Right cardiac atrium (tissue), 5 donors: ENCODE data around the gene SEPTIN5. TPM values are rescaled to one million over a fixed set of nuclear protein-coding genes. Genes with fewer than 3 reads are reported as not detected.

Experiments
- ATAC-seq, 2 donors: fragments of 200-7000 bp; cut with Tn5 transposase; one replicate each; pipeline versions ENCODE4 v1.8.0 to v1.9.1; 2020; ENCODE audit warnings: moderate library complexity in 2 of 2, mild to moderate bottlenecking in 1 of 2
- DNase-seq, 3 donors: peaks; one replicate each; pipeline ENCODE4 v3.0.0-alpha.2; 2020
- H3K27ac ChIP-seq: one replicate; pipeline ENCODE4 v1.5.1; 2013; ENCODE audit warnings: mild to moderate bottlenecking, low read length, control low read depth, moderate library complexity
- H3K27me3 ChIP-seq: one replicate; pipeline ENCODE4 v1.6.1; 2013; ENCODE audit not compliant: control insufficient read depth, insufficient read depth
- H3K4me1 ChIP-seq: one replicate; pipeline ENCODE4 v1.6.1; 2013; ENCODE audit warnings: low read length; ENCODE audit not compliant: control insufficient read depth, insufficient read depth
- H3K4me3 ChIP-seq: one replicate; pipeline ENCODE4 v1.5.1; 2013; ENCODE audit warnings: low read length, control low read depth
- H3K9me3 ChIP-seq: one replicate; pipeline ENCODE4 v1.6.1; 2013; ENCODE audit warnings: low read length; ENCODE audit not compliant: control insufficient read depth
- WGBS: extraction: QIAGEN DNeasy Blood & Tissue Kit; methylation state at CpG from one replicate; pipeline ENCODE4 v1.1.7; 2013; 5-methylcytosine and 5-hydroxymethylcytosine counted together
- intact Hi-C, 4 donors: fragments of 100-400 bp; cut with DNase I; formaldehyde crosslinking; loops; one replicate each; pipeline versions ENCODE4 v1.11.0 to v1.14.0; 2022 to 2023
- polyA plus RNA-seq: library from polyadenylated mRNA; stranded (reverse); fragments of 200-250 nt; gene quantifications from one replicate; pipeline ENCODE4 v1.2.3, GENCODE V29; 2013
- total RNA-seq, 4 donors: library from RNA; stranded (reverse); fragmentation: NEBNext Ultra II Directional; extraction: Animal tissue kit (Norgen Biotek cat#: 25700); gene quantifications; one replicate each; pipeline ENCODE4 v1.2.1, GENCODE V29; 2021
- donor health status: healthy with polysubstance abuse.
- donor health status: DM: no; HTN: yes; CAD: no.
- donor health status: DM: no; HTN: no; CAD: no.
- donor health status: DM: no; HTN: yes; CAD: no; lungs with severe emphysema.
- donor health status: DM: yes; HTN: yes; CAD: no.

SEPTIN5 gene
- total and polyA plus RNA-seq, 5 donors: 143 to 264 (median 227) TPM

DNA sequence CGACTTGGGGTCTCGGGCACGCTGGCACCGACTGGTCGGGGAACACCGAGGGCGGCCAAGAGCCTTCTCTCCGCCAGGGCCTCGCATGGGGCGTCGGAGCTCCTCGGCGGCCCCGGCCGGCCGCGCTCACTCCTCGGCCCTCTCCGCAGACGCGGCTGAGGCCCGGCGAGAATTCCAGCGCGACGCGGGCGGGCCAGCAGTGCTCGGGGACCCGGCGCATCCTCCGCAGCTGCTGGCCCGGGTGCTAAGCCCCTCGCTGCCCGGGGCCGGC is 51.9 kb downstream of the SEPTIN5 start:
- Histone ChIP-seq H3K9me3 (no peaks in the 10 kb centered on the region), H3K4me1 (no peaks in the 10 kb centered on the region), H3K27ac (no peak overlapping the region), H3K4me3 (peak overlapping the region; percentile 36), H3K27me3 (no peaks in the 10 kb centered on the region)
- 1% methylated on average over 36 of the region's 36 CpGs for WGBS
- ATAC-seq: no peak
- intact Hi-C loops: no loop called here
- peak in 2 of 3 donors; percentile 37 to 41 for DNase-seq

DNA sequence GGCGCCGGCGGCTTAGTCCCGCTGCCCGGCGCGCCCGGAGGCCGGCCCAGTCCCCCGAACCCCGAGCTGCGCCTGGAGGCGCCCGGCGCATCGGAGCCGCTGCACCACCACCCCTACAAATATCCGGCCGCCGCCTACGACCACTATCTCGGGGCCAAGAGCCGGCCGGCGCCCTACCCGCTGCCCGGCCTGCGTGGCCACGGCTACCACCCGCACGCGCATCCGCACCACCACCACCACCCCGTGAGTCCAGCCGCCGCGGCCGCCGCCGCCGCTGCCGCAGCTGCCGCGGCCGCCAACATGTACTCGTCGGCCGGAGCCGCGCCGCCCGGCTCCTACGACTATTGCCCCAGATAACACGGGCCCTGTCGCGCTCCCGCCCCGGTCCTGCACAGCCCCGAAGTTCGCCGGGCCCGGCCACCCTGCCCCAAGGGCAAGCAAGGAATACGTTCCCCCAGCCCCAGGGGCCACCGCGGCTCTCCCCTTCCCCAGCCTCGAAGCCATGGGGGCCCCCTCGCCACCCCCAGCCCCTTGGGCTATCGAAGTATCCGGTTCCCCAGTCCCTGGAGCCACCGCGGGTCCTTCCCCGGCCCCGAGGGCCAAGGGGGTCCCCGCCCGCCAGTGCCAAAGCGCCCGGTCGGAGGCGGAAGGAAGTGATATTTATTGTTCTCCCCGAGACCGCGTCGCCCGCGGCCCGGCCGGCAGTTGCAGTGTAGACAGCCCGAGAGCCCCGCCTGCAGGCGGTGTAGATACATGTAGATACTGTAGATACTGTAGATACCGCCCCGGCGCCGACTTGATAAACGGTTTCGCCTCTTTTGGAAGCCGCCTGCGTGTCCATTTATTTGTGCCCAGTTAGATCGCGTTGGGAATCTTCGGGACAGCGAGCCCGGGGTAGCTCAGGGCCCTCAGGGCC is 52.5 kb downstream of the SEPTIN5 start:
- no peaks in the 10 kb centered on the region for H3K9me3 ChIP-seq
- ATAC-seq: peak; percentile 48 to 50
- DNase-seq: peak; percentile 51 to 85 (median 83)
- 2% methylated on average over 103 of the region's 103 CpGs for WGBS
- intact Hi-C loops: no loop called here
- no peak overlapping the region for H3K27ac ChIP-seq
- H3K27me3 ChIP-seq: no peaks in the 10 kb centered on the region
- H3K4me3 ChIP-seq: peak overlapping the region; percentile 36
- no peaks in the 10 kb centered on the region for H3K4me1 ChIP-seq

DNA sequence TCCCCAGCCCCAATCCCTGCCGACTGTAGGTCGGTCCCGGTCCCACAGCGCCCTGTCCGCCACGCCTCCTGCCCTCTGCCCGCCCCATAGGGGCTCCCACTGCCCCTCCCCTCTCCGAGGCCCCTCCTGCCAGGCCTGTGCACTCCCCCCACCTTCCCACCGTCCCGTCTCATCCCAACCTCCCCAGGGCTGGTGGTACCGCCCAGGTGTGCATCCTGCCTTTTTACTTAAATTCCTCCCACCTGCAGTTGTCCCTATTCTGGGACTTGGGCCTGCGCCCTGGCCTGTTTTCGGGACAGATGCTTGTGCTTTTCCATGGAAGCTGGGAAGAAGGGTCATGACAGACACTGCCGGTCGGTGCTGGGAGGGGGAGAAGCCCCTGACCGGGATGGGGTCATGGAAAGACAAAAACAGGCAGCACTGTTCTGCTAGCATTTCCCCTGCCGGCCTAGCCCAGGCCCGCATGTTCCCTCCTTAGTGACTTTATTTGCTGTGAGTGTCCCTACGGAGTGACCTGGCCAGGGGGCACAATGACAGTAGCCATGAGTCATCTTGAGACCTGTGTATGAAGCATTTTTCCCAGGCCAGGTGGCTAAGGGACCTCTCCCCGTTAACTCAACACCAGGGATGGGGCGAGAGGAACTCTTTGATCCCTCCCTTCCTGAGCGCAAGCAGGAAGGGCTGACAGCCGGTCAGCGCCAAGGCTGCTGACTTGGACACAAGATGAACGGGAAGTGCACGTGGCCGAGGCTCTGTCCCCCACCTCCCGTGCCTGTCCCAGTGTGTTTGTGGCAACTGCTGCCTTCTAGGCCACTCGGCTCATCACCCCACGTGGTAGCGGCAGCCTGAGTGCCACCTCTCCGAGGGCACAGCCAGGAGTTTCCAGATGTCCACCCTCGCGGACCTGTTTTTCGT is 53.4 kb downstream of the SEPTIN5 start:
- H3K4me1 ChIP-seq: no peaks in the 10 kb centered on the region
- intact Hi-C loops: no loop called here
- DNase-seq (peak; percentile 38 to 77 (median 77)), ATAC-seq (peak; percentile 36 to 41)
- no peak overlapping the region for H3K4me3 ChIP-seq
- 22% methylated on average over 35 of the region's 35 CpGs for WGBS
- H3K9me3 ChIP-seq: no peaks in the 10 kb centered on the region
- no peaks in the 10 kb centered on the region for H3K27me3 ChIP-seq
- H3K27ac ChIP-seq: no peak overlapping the region

DNA sequence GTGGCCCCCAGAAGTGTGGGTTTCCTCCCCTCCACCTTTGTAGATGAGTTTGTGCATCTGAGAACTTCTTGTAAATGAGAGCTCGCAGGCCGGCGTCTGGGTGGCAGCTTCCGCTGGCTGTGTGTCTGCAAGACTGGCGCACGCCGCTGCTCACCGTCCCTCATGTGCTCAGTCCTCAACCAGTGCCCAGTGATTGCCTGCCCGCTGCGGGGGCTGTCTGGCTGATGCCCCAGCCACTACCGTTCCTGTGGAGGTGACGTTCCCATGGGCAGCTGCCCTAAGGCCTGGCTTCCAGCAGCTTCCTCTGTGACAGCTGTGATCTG is 55.1 kb downstream of the SEPTIN5 start:
- Histone ChIP-seq H3K4me1 (no peaks in the 10 kb centered on the region), H3K27ac (no peak overlapping the region), H3K9me3 (no peaks in the 10 kb centered on the region), H3K27me3 (no peaks in the 10 kb centered on the region), H3K4me3 (no peak overlapping the region)
- WGBS: 95% methylated on average over 12 of the region's 12 CpGs
- ATAC-seq (no peak), DNase-seq (peak in 2 of 3 donors; percentile 16 to 26)
- intact Hi-C loops: no loop called here

DNA sequence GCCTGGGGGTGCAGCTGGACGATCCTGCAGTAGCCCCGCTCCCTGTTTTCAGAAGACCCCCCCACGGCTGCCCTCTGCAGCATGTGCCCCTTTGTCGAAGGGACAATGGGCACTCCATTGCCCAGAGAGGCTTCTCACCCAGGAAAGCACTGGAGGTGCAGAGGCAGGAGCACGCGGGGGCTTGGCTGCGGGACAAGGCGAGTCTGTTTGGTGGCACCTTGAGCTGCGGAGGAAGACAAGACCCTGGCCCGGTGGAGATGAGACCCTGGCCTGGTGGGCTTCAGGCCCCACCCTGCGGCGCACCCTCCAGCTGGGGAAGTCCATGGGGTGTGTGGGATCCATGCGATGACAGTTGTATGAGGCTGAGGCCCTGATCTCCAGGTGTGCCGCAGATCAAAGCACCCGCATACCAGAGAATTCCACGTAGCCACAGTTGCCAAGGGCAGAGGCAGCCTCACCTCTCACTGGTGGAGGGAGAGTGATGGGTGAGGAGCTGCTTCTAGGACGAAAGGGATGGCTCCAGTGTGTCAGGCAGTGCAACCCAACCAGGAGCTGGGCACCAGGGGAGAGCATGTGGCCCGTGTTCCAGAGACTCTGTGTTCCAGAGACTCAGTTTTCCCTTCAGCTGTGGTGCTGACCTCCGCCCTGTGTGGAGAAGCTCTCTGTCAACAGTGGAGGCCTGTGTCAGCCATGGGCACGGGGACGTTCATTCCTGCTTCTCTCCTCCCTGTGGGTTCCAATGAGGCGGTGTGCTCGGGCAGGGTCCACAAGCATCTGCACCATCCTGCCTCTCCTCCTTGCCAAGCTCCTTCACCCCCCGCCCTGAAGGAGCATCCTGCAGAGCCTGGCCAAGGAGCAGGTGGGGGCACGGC is 56.3 kb downstream of the SEPTIN5 start:
- no peaks in the 10 kb centered on the region for H3K9me3 ChIP-seq
- ATAC-seq: no peak
- H3K27me3 ChIP-seq: no peaks in the 10 kb centered on the region
- DNase-seq: peak in 2 of 3 donors; percentile 7 to 21
- intact Hi-C loops: no loop called here
- no peaks in the 10 kb centered on the region for H3K4me1 ChIP-seq
- no peak overlapping the region for H3K27ac ChIP-seq
- H3K4me3 ChIP-seq: no peak overlapping the region
- WGBS: 85% methylated on average over 25 of the region's 25 CpGs

DNA sequence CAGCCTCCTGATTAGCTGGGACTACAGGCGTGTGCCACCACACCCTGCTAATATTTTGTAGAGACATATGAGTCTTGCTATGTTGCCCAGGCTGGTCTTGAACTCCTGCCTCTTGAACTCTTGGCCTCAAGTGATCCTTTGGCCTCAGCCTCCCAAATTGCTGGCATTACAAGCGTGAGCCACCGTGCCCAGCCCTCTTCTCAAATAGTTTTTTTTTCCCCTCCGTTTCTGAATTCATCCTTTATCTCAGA is 58.0 kb downstream of the SEPTIN5 start:
- Histone ChIP-seq H3K4me3 (no peak overlapping the region), H3K4me1 (no peaks in the 10 kb centered on the region), H3K27ac (no peak overlapping the region), H3K27me3 (no peaks in the 10 kb centered on the region), H3K9me3 (no peaks in the 10 kb centered on the region)
- no peak for ATAC-seq
- 42% methylated on average over 4 of the region's 4 CpGs for WGBS
- DNase-seq: peak in 1 of 3 donors; percentile 6
- intact Hi-C loops: no loop called here

Other genes starting within 250 kb of the SEPTIN5 start
- gene UFD1, start 235.3 kb upstream of the SEPTIN5 start, total RNA-seq: 10 to 100 TPM; 34.7 to 46.9 (median 42.7) TPM
- gene UFD1, start 235.3 kb upstream of the SEPTIN5 start, polyA plus RNA-seq: 58.1 TPM
- gene CDC45, start 234.6 kb upstream of the SEPTIN5 start, total RNA-seq: under 1 TPM in 2 of 4 donors, not detected in 2; 0.80 to 0.85 TPM
- 0.16 TPM for gene CDC45, start 234.6 kb upstream of the SEPTIN5 start, polyA plus RNA-seq
- gene CLDN5, start 190.1 kb upstream of the SEPTIN5 start, total RNA-seq: 10 to 100 TPM in 2 of 4 donors, 1 to 10 TPM in 2; 4.1 to 12.8 (median 9.2) TPM
- gene CLDN5, start 190.1 kb upstream of the SEPTIN5 start, polyA plus RNA-seq: 23.9 TPM
- 1 to 10 TPM in 1 of 4 donors, not detected in 3; 9.0 TPM for gene GP1BB, start 9.0 kb downstream of the SEPTIN5 start, total RNA-seq
- gene GP1BB, start 9.0 kb downstream of the SEPTIN5 start, polyA plus RNA-seq: 29.5 TPM
- 1 to 10 TPM in 1 of 4 donors, under 1 TPM in 3; 0.19 to 1.4 (median 0.78) TPM for gene TBX1, start 46.3 kb downstream of the SEPTIN5 start, total RNA-seq
- gene TBX1, start 46.3 kb downstream of the SEPTIN5 start, polyA plus RNA-seq: 0.88 TPM
- 1 to 10 TPM; 2.8 to 4.9 (median 4.0) TPM for gene GNB1L, start 140.4 kb downstream of the SEPTIN5 start, total RNA-seq
- 2.1 TPM for gene GNB1L, start 140.4 kb downstream of the SEPTIN5 start, polyA plus RNA-seq
- gene RTL10, start 140.4 kb downstream of the SEPTIN5 start, total RNA-seq: 1 to 10 TPM; 6.8 to 9.9 (median 8.8) TPM
- 5.8 TPM for gene RTL10, start 140.4 kb downstream of the SEPTIN5 start, polyA plus RNA-seq
- gene COMT, start 227.3 kb downstream of the SEPTIN5 start, total RNA-seq: 10 to 100 TPM; 69.6 to 89.3 (median 84.4) TPM
- 102 TPM for gene COMT, start 227.3 kb downstream of the SEPTIN5 start, polyA plus RNA-seq
- 10 to 100 TPM; 18.7 to 28.5 (median 26.0) TPM for gene TXNRD2, start 227.3 kb downstream of the SEPTIN5 start, total RNA-seq
- 32.9 TPM for gene TXNRD2, start 227.3 kb downstream of the SEPTIN5 start, polyA plus RNA-seq